ENCODE measurements around the gene GPATCH11. TPM values are rescaled to one million over a fixed set of nuclear protein-coding genes. Genes with fewer than 3 reads are reported as not detected.

The GPATCH11 gene
- total RNA-seq, 2 donors from 2014 or later: 7.1 to 7.3 TPM

DNA sequence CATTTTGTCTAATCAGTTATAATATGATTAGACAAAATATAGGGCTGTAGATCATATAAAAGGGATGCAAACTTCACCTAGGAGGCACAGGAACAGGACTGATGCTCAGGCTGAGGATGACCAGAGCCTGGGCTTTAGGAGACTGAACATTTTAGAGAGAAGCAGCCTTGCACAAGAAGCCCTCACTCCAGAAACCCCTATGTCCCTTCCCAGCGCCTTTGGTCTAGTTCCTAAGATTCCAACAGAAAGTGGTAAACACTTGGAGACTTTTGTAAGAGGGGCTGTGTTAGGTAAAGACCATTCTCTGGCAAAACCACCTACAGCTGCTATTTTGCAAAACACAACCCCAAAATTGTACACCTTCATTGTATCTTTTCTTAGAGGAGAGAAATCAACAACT is 33.2 kb downstream of the GPATCH11 start:
- Histone ChIP-seq H3K27ac (no peak overlapping the region), H3K27me3 (no peaks in the 10 kb centered on the region), H3K9me3 (no peaks in the 10 kb centered on the region), H3K4me1 (no peaks in the 10 kb centered on the region), H3K36me3 (no peaks in the 10 kb centered on the region), H3K4me3 (no peak overlapping the region), H3K9ac (ENCODE audit: low read depth in 2 of 2, low read length in 2 of 2) (no peak overlapping the region)
- TF ChIP-seq, protein P1, sequence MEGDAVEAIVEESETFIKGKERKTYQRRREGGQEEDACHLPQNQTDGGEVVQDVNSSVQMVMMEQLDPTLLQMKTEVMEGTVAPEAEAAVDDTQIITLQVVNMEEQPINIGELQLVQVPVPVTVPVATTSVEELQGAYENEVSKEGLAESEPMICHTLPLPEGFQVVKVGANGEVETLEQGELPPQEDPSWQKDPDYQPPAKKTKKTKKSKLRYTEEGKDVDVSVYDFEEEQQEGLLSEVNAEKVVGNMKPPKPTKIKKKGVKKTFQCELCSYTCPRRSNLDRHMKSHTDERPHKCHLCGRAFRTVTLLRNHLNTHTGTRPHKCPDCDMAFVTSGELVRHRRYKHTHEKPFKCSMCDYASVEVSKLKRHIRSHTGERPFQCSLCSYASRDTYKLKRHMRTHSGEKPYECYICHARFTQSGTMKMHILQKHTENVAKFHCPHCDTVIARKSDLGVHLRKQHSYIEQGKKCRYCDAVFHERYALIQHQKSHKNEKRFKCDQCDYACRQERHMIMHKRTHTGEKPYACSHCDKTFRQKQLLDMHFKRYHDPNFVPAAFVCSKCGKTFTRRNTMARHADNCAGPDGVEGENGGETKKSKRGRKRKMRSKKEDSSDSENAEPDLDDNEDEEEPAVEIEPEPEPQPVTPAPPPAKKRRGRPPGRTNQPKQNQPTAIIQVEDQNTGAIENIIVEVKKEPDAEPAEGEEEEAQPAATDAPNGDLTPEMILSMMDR (IDR thresholded peaks at IDR 0.05): no peak
- intact Hi-C loops (cut with DNase I): no loop called here
- no peak for DNase-seq

DNA sequence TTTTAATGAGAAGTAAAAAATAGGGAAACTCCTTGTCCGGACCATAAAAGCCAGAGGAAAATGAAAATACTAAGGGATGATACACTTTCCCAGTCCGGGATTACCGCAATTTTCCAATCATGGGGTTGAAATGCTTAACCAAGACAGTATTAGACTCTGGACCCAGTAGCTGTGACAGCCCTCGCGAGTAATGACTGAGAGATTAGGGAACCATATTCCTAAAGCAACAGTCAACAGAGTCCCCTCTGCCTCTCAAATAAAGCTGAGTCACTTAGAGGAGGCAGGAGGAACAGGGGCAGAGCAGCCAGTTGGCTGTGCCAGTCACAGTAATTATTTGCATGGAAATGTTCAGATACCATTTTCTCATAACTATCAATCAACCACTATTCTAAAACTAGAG is 34.8 kb downstream of the GPATCH11 start:
- H3K4me1 ChIP-seq: no peaks in the 10 kb centered on the region
- no peak overlapping the region for H3K4me3 ChIP-seq
- no peak overlapping the region for H3K9ac ChIP-seq (ENCODE audit: low read depth in 2 of 2, low read length in 2 of 2)
- TF ChIP-seq, protein P1 (IDR thresholded peaks at IDR 0.05): no peak
- H3K27ac ChIP-seq: no peak overlapping the region
- DNase-seq: no peak
- H3K27me3 ChIP-seq: no peaks in the 10 kb centered on the region
- H3K36me3 ChIP-seq: no peaks in the 10 kb centered on the region
- no peaks in the 10 kb centered on the region for H3K9me3 ChIP-seq
- intact Hi-C loops (cut with DNase I): no loop called here

DNA sequence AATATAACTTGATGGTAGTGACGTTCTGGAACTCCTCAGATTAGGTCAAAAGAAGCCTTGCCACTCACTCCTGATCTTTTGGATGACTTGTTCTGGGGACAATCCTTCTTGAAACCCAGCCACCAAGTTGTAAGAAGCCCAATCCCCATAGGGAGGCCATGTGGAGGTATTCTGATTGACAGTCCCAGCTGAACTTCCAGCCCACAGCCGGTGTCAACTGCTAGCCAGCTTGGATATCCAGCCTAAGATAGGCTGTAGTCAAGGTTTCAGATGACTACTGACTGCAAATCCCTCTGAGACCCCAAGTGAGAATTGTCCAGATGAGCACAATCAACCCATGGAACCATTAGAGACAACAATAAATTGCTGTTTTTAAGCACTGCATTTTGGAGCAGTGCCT is 41.1 kb downstream of the GPATCH11 start:
- Histone ChIP-seq H3K27ac (no peak overlapping the region), H3K4me3 (no peak overlapping the region), H3K9me3 (no peaks in the 10 kb centered on the region), H3K36me3 (peaks cover 8% of the 10 kb centered on the region), H3K4me1 (no peaks in the 10 kb centered on the region), H3K27me3 (no peaks in the 10 kb centered on the region), H3K9ac (ENCODE audit: low read depth in 2 of 2, low read length in 2 of 2) (no peak overlapping the region)
- TF ChIP-seq, protein P1 (IDR thresholded peaks at IDR 0.05): no peak
- no peak for DNase-seq
- intact Hi-C loops (cut with DNase I): no loop called here

DNA sequence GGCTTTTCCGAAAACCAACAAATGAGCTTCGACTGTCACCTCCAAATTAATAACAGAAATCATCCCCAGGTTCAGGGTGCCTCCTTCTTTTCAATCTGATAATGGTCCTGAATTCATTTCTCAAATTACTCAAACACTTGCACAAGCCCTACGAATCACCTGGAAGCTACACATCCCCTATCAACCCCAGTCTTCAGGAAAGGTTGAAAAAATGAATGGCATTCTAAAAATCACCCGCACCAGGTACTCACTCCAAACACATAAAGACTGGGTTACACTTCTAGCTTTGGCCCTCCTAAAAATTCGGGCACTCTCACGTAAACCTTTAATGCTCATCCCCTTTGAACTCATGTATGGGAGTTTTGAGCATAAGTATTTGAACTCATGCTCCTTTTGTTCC is 48.6 kb downstream of the GPATCH11 start:
- Histone ChIP-seq H3K9me3 (no peaks in the 10 kb centered on the region), H3K4me3 (no peak overlapping the region), H3K27ac (no peak overlapping the region), H3K9ac (ENCODE audit: low read depth in 2 of 2, low read length in 2 of 2) (no peak overlapping the region), H3K4me1 (no peaks in the 10 kb centered on the region), H3K36me3 (peaks cover 7% of the 10 kb centered on the region), H3K27me3 (no peaks in the 10 kb centered on the region)
- DNase-seq: no peak
- intact Hi-C loops (cut with DNase I): no loop called here
- TF ChIP-seq, protein P1 (IDR thresholded peaks at IDR 0.05): no peak

DNA sequence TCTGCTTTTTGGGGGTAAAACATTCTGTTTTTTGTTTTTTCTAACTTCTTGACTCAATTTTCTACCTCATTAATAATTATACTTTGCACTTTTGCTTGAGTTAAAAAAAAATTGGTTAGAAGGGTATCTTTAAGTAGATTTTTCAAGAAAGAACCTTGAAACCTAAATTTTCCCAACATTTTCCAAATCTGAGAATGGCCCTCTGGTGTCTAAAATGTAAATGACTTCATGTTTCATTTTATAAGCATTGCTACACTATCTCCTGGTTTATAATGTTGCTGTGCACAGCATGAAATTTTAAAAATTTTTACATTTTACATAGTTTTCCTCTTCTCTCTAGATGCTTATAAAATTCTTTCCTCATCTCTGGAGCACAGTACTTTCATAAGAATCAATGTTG is 58.2 kb downstream of the GPATCH11 start:
- Histone ChIP-seq H3K4me1 (no peaks in the 10 kb centered on the region), H3K9ac (ENCODE audit: low read depth in 2 of 2, low read length in 2 of 2) (no peak overlapping the region), H3K4me3 (no peak overlapping the region), H3K36me3 (peaks cover 6% of the 10 kb centered on the region), H3K9me3 (no peaks in the 10 kb centered on the region), H3K27me3 (no peaks in the 10 kb centered on the region), H3K27ac (no peak overlapping the region)
- TF ChIP-seq, protein P1 (IDR thresholded peaks at IDR 0.05): no peak
- intact Hi-C loops (cut with DNase I): no loop called here
- no peak for DNase-seq

DNA sequence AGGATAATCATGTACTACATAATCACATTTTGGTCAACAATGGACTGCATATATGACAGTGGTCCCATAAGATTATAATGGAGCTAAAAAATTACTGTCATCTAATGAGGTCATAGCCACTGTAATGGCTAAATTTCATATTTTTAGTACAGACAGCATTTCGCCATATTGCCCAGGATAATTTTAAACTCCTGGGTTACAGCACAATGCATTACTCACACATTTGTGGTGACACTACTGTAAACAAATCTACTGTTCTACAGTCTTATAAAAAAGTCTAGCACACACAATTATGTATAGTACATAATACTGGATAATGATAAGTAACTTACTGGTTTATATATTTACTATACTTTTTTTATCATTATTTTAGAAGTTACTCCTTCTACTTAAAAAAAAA is 59.7 kb downstream of the GPATCH11 start:
- Histone ChIP-seq H3K9ac (ENCODE audit: low read depth in 2 of 2, low read length in 2 of 2) (no peak overlapping the region), H3K27ac (no peak overlapping the region), H3K4me1 (peaks cover 4% of the 10 kb centered on the region), H3K36me3 (peaks cover 4% of the 10 kb centered on the region), H3K9me3 (no peaks in the 10 kb centered on the region), H3K27me3 (no peaks in the 10 kb centered on the region), H3K4me3 (no peak overlapping the region)
- TF ChIP-seq, protein P1 (IDR thresholded peaks at IDR 0.05): no peak
- intact Hi-C loops (cut with DNase I): no loop called here
- no peak for DNase-seq
